ENCODE results near the gene SORCS2.

DNA sequence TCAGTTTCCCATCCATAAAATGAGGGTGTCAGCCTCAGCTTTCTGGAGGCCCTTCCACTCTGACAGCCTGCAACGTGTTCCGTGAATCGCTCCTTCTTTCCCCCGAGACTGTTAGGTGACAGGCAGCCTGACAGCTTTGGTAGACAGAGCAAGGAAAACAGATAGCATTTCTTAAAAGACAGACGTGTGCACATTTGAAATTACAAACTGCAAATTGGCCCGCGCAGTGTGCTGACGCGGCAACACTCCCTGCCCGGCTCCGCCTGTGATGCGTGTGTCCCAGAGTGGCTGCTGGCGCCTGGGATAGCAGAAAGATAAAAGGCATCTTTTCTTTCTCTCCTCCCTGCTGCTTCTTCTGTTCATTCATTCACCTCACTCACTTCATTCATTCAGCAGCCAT is 502.0 kb downstream of the SORCS2 start:
- TF ChIP-seq EZH2 (IDR thresholded peaks at IDR 0.05) (no peak), CTCF (IDR thresholded peaks at IDR 0.05) (no peak)

All from neural progenitor cell (in vitro differentiated cells).